Activated CD8-positive, alpha-beta memory T cell treated with anti-CD3 and anti-CD28 coated beads, Interleukin-2, amount 50 U/mL, for 24 hours (primary cell): ENCODE results near the gene CD244.

Experiments
- DNase-seq: peaks from one replicate; pipeline ENCODE4 v3.0.0-alpha.2; 2020; ENCODE audit errors: extremely low read depth

The CD244 gene

GRCh38 chr1:160846281-160846680 lies 16.4 kb downstream of the CD244 start:
- DNase-seq = no peak

DNA sequence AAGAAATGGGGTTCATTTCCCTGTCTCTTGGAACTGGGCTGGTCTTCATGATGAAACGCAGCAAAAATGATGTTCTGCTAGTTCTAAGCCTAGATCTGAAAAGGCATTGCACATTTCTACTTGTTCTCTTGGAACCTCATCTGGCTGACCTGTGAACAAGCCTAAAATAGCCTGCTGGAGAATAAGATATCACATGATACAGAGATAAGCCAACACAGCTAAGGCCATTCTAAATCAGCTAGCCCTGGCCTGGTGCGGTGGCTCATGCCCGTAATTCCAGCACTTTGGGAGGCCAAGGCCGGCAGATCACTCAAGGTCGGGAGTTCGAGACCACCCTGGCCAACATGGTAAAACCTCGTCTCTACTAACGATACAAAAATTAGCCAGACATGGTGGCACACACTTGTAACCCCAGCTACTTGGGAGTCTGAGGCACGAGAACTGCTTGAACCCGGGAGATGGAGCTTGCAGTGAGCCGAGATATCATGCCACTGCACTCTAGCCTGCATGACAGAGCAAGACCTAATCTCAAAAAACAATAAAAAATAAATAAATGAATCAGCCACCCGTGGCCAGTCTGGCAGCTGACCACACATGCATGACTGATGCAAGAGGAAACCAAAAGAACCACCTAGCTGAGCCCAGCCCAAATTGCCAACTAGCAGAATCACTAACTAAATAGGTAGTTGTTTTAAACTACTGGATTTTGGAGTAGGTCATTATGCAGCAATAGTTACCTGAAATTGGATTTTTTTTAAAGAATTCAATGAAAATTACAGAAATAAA lies 18.0 kb downstream of the CD244 start:
- DNase-seq = no peak

DNA sequence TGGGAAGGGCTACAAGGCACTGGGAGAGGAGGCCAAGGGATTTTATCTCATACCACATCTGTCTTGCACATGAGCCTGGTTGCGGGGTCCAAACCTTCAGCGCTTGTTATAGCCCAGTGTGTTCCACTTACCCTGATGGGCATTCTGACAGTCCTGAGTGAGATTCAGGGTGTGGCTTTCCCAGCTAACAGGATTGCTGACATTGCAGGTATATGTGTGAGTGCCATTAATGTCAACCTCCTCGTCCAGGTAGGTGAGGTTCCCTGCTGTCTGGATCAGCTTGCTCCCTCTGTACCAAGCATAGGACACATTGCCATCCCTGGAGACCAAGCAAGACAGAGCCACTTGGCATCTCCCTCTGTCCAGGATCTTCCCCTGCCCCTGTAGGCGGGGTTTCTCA lies 21.6 kb downstream of the CD244 start:
- DNase-seq = no peak

GRCh38 chr1:160839746-160840145 lies 22.9 kb downstream of the CD244 start:
- no peak for DNase-seq

DNA sequence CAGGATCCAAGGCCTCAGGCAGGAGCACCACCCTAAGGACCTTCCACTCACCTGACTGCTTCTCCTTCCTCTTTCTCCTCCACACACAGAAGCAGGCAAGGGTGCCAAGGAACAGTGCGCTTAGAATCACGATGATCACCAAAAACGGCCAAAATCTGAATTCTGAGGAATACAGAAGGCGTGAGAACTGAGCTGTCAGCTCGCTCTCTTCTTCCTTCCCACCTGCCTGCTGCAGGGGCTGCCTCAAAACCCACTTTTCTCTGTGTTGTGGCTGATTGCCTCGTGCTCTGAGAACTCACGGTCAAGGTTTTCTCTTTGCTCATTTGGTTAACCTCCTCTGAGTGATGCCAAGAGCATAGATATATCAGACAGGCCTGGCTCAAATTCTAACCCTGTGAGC lies 23.8 kb downstream of the CD244 start:
- DNase-seq = no peak

- peak; percentile 57 for DNase-seq
These were observed 25.0 kb downstream of the CD244 start for GRCh38 chr1:160837558-160838205.

DNA sequence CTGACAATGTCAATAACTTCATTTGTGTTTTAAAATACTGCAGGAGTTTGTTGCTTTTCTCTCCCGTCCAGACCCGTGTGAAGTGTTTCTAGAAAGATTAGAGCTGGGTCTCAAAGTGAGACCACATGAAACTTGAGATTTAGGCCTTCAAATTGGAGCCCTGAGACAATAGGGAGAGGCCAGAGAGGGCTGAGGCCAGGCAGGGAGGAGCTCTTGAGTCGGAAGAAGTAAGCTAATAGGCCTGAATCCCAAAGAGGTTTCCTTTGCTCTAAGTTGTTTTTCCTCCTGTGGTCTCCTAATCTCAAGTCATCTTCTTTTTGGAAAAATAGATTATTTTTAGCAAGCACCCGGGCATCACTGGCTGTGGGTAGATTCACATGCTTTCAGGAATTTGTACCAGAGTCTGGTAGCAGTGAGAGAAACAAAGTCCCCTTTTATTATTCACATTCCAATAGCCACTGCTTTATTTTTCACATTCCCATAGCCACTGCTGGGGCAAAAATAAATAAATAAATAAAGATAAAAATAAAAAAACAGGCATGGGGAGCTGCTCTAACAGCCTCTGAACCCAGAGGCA lies 25.6 kb downstream of the CD244 start:
- DNase-seq = no peak

GRCh38 chr1:160836561-160836960 lies 26.1 kb downstream of the CD244 start:
- no peak for DNase-seq

DNA sequence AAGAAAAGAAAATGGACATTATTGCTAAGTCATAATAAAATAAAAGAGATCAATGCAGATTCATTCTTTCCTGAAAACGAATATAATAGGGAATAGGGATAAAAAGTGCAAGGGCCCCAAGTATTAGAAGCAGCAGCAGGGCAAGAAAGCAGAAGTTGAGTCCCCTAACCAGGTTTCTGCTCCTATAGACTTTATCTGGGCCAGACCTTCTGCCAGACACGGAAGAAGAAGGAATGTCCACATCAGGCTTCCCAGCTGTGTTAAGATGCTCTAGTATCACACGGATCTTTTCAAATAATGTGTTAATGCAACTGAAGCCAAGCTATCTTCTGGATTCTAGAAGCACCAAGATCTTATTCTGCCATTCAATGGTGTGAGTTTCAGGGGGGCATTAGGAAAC lies 26.9 kb downstream of the CD244 start:
- DNase-seq = no peak

- no peak for DNase-seq
These were observed 27.6 kb downstream of the CD244 start for GRCh38 chr1:160834945-160835565.

GRCh38 chr1:160830321-160831153 lies 32.1 kb downstream of the CD244 start:
- peak; percentile 40 for DNase-seq

DNA sequence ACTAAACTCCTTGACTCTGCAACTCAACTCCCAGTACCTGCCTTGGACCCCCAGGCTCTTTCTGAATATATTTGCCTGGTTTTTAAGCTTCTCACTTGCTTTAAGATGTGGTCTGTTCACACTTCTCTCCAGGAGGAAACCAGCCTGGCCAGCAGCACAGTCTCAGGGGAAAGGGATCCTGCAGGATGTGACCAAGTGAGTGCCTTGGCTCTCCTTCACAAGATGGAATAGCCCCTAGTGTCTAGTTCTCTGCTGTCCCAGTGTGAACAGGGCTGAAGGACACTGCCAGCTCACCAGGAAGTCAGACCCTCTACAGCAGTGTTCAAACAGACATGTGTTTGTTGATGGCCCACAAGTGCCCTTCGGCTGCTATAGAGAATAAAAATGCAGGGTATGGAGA lies 32.9 kb downstream of the CD244 start:
- no peak for DNase-seq

DNA sequence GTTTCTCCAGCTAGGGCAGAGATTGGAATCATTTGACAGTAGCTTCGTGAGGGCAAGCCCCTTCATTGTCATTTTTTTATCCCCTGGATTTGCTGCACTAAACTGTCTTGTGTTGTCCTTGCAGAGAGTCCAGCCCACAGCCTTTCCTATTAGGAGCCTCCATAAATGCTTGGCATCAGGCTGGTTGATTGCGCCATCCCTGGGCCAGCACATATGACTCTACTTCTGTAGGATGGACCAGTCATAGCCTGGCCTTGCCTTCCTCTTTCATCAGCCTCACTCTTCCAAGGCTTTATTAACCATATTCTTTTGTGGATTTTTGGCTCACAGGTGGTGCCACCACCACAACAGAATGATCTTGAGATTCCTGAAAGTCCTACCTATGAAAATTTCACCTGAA lies 35.3 kb downstream of the CD244 start:
- DNase-seq = no peak

DNA sequence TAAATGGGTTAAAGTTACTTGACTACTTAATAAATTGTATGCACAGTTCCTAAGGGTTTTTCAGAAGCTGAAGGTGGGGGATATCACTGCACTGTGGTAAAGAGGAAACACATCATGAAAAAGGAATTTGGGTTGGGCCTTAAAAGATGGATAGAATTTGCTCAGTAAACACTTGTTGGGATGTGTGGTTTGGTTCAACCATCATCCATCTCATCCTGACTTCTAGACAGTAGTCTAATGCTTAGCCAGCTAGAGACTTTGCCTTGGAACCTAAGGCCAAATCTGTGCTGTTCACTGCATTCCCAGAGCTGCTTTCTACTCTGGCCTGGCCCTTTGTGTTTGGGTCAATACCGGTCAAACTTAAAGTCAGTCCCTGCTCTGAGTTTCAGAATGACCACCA lies 36.1 kb downstream of the CD244 start:
- DNase-seq = no peak

- no peak for DNase-seq
These were observed 39.4 kb downstream of the CD244 start for GRCh38 chr1:160823296-160823695.

DNA sequence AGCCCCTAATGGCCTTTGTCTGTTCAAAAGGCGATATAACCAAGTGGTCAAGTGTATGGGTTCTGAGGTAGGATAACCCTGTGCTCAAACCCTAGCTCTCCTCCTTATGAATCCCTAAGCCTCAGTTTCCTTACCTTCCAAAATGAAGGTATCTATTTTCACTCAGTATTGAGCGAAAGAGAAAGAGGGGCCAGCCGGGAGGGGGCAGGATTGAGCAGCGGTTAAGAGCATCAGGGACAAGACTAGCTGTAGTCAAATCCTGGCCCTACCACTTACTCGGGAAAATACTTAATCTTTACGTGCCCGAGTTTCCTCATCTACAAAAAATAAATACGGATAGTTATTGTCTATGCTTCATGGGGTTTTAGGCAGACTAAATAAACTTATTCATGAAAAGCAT lies 41.1 kb downstream of the CD244 start:
- no peak for DNase-seq

DNA sequence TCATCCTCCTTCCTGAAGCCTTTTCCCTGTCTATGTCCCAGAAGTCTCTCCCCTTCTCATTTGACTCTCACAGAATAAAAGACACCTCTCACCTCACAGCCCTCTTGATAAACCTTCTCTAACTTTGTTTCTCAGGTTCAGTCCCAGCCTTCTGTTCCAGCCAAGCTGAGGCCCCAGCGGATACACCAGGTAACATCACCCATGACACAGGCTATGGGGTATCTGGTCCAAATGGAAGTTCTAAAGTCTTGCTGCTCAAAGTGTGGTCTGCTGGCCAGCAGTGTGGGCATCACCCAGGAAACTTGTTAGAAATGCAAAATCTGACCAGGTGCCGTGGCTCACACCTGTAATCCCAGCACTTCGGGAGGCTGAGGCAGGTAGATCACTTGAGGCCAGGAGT lies 43.5 kb downstream of the CD244 start:
- no peak for DNase-seq

DNA sequence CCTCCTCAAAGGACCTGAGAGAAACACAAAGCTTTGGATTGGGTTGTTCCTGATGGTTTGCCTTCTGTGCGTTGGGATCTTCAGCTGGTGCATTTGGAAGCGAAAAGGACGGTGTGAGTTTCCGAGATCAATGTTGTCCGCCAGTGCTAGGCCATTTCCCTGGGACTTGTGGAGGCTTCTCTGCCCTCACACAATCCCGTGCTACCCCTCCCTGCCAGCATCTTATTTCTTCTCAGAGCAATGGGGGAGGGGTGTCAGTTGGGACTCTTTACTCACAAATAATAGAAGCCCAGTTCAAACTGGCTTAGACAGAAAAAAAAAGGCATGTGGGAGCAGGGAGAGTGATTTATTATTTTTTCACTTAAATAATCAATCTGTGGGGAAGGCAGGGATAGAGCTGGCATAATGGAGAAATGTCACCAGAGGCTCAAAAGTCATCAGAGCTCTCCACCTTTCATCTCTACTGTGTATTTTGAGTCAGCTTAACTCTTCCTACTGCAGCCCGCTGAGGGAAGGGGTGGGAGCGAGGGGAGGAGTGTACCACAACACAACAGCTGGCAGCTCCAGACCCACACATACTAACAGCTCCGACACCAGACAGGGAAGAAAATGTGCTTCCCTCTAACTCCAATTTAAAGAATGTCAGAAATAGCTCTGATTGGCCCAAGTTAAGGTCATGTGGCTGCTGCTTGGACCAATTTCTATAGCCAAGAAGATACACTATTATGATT lies 44.3 kb downstream of the CD244 start:
- DNase-seq = no peak

DNA sequence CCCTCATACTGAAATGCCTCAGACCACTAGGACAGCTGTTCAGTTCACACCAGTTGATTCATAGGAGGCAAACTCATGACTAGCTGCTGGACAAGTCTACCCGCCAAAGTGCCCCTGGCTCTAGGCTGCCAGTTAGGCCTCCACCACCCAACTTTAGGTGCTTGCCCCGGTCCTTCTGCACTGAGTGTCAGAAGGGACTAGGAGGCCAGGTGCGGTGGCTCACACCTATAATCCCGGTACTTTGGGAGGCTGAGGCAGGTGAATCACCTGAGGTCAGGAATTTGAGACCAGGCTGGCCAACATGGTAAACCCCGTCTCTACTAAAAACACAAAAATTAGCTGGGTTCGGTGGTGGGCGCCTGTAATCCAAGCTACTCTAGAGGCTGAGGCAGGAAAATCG lies 47.8 kb downstream of the CD244 start:
- DNase-seq = no peak

DNA sequence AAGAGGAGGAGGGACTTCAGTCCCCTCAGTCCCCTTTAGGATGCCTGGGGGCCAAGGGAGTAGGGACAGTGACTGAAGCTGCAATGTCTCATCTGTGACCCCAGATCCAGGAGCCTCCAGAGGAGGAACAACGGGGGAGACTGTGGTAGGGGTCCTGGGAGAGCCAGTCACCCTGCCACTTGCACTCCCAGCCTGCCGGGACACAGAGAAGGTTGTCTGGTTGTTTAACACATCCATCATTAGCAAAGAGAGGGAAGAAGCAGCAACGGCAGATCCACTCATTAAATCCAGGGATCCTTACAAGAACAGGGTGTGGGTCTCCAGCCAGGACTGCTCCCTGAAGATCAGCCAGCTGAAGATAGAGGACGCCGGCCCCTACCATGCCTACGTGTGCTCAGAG lies 48.4 kb downstream of the CD244 start:
- DNase-seq = no peak

- no peak for DNase-seq
These were observed 49.5 kb downstream of the CD244 start for GRCh38 chr1:160813215-160813614.
